ENCODE data around the gene C1S. TPM values are rescaled to one million over a fixed set of nuclear protein-coding genes. Genes with fewer than 3 reads are reported as not detected.
"Not testable (repeated sequence)": the region's sequence is repeated elsewhere in the genome, so short reads cannot be mapped to it uniquely, and the experiment has no call there.

C1S gene
- 3.5 TPM for total RNA-seq (ENCODE audit: unreplicated experiment)
- long read RNA-seq, partial matches to known transcripts, result 0 of 1 reads
- long read RNA-seq, other reads (novel, unspliced or antisense), result 1 of 1 reads

DNA sequence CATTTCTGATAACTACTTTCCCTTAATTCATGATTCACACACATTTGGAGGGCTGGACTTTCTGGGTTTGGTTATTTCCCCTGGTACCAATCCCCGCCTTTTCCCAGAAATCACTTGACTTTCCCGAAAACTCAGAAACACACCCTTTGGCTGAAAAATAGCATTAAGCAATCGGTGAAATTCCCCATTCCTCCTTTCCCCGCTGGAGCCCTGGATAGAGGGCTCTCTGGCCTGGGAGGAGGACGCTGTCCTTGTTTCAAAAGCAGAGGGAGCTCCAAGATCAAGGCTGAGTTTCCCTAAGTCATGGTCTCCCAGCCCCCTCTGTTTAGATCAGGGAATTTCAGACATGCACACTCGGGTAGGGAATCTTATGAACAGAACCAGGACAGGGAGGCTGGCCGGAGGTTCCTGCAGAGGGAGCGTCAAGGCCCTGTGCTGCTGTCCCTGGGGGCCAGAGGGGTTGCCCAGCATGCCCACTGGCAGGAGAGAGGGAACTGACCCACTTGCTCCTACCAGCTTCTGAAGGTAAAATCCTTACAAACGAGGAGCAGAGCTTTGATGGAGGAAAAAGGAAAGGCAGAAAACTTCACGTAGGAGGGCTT, at the start of gene C1S:
Gene C1S (plus strand): TSS at position 366 of the 602 bp plus-strand sequence. CDS start 1,195 bp downstream, outside the sequence.
- DNase-seq, result no peak
- no peaks in the 10 kb centered on the region for H3K9me3 Mint-ChIP-seq (ENCODE audit: unreplicated experiment)
- H3K27me3 Mint-ChIP-seq (ENCODE audit: unreplicated experiment), result peaks cover 4% of the 10 kb centered on the region
- no peaks in the 10 kb centered on the region for H3K36me3 Mint-ChIP-seq (ENCODE audit: unreplicated experiment)
- TF ChIP-seq, protein P1, sequence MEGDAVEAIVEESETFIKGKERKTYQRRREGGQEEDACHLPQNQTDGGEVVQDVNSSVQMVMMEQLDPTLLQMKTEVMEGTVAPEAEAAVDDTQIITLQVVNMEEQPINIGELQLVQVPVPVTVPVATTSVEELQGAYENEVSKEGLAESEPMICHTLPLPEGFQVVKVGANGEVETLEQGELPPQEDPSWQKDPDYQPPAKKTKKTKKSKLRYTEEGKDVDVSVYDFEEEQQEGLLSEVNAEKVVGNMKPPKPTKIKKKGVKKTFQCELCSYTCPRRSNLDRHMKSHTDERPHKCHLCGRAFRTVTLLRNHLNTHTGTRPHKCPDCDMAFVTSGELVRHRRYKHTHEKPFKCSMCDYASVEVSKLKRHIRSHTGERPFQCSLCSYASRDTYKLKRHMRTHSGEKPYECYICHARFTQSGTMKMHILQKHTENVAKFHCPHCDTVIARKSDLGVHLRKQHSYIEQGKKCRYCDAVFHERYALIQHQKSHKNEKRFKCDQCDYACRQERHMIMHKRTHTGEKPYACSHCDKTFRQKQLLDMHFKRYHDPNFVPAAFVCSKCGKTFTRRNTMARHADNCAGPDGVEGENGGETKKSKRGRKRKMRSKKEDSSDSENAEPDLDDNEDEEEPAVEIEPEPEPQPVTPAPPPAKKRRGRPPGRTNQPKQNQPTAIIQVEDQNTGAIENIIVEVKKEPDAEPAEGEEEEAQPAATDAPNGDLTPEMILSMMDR (IDR thresholded peaks at IDR 0.05; ENCODE audit: partially characterized antibody, unreplicated experiment), result no peak
- H3K4me1 Mint-ChIP-seq (ENCODE audit: low read depth, unreplicated experiment), result peaks cover 5% of the 10 kb centered on the region
- H3K4me3 Mint-ChIP-seq (ENCODE audit: unreplicated experiment), result no peak within 1 kb of the TSS
- no peak within 1 kb of the TSS for H3K27ac Mint-ChIP-seq (ENCODE audit: unreplicated experiment)

DNA sequence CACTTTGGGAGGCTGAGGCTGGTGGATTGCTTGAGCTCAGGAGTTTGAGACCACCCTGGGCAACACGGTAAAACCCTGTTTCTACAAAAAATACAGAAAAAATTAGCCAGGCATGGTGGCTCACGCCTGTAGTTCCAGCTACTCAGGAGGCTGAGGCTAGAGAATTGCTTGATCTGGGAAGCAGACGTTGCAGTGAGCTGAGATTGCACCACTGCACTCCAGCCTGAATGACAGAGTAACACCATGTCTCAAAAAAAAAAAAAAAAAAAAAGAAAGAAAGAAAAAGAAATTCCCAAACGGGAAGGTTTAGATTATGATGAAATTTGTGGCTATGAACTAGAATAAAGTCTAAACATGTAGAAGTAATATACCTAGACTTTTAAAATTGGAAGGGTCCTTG, 49.1 kb upstream of the C1S start:
- H3K27me3 Mint-ChIP-seq (ENCODE audit: unreplicated experiment); H3K4me3 Mint-ChIP-seq (ENCODE audit: unreplicated experiment); DNase-seq; H3K9me3 Mint-ChIP-seq (ENCODE audit: unreplicated experiment); H3K4me1 Mint-ChIP-seq (ENCODE audit: low read depth, unreplicated experiment); H3K36me3 Mint-ChIP-seq (ENCODE audit: unreplicated experiment); H3K27ac Mint-ChIP-seq (ENCODE audit: unreplicated experiment): not testable (repeated sequence)

DNA sequence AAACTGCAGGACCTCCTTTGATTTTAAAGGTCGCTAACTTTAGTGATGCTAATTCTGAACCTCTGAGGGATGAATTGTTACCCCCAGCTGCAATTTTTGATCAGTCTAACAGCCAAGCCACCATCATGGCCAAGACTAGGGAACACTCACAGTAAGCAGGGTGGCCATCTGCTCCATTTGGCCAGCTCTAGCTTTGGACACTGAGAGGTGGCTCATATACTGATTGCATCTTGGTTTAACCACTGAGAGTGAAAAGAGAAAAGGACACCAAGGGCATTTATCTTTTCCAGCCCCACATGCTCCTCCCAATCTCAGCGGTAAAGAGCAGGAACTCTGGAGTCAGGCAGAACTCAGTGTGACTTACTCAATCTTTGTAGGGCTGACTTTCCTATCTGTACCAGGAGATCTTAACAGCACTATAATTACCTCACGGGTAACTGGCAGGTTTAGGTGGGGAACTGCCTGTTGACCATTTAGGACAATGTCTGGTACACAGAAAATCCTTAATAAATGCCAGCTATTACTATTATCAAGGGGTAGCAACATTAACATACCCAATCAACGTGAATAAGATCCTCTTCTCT, 48.4 kb upstream of the C1S start:
- Mint-ChIP-seq H3K9me3 (ENCODE audit: unreplicated experiment) (no peaks in the 10 kb centered on the region), H3K4me3 (ENCODE audit: unreplicated experiment) (no peak overlapping the region), H3K27me3 (ENCODE audit: unreplicated experiment) (peaks cover 3% of the 10 kb centered on the region), H3K4me1 (ENCODE audit: low read depth, unreplicated experiment) (peaks cover 8% of the 10 kb centered on the region), H3K36me3 (ENCODE audit: unreplicated experiment) (peaks cover 5% of the 10 kb centered on the region), H3K27ac (ENCODE audit: unreplicated experiment) (no peak overlapping the region)
- TF ChIP-seq, protein P1 (IDR thresholded peaks at IDR 0.05; ENCODE audit: partially characterized antibody, unreplicated experiment), result no peak
- no peak for DNase-seq

DNA sequence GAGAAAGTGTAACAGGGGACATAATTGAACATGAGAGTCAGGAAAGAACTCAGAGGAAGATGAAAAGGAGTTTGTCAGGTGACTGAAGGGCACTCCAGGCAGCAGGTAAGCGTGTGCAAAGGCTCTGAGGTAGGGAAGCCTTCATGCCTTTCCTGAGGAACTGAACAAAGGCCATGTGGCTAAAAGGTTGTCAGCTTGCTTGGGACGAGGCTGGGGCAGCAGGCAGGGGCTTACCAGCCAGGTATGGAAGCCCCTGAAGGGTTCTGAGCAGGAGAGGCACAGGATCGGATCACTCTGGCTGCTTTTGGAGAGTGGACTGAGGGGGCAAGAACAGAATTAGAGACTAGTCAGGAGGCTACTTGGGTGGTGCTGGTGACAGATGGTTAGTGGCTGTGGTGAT, 47.4 kb upstream of the C1S start:
- Mint-ChIP-seq H3K9me3 (ENCODE audit: unreplicated experiment) (no peaks in the 10 kb centered on the region), H3K4me1 (ENCODE audit: low read depth, unreplicated experiment) (peaks cover 12% of the 10 kb centered on the region), H3K27me3 (ENCODE audit: unreplicated experiment) (peaks cover 9% of the 10 kb centered on the region), H3K27ac (ENCODE audit: unreplicated experiment) (peak overlapping the region; percentile 48), H3K36me3 (ENCODE audit: unreplicated experiment) (peaks cover 5% of the 10 kb centered on the region), H3K4me3 (ENCODE audit: unreplicated experiment) (no peak overlapping the region)
- no peak for DNase-seq
- TF ChIP-seq, protein P1 (IDR thresholded peaks at IDR 0.05; ENCODE audit: partially characterized antibody, unreplicated experiment), result no peak

DNA sequence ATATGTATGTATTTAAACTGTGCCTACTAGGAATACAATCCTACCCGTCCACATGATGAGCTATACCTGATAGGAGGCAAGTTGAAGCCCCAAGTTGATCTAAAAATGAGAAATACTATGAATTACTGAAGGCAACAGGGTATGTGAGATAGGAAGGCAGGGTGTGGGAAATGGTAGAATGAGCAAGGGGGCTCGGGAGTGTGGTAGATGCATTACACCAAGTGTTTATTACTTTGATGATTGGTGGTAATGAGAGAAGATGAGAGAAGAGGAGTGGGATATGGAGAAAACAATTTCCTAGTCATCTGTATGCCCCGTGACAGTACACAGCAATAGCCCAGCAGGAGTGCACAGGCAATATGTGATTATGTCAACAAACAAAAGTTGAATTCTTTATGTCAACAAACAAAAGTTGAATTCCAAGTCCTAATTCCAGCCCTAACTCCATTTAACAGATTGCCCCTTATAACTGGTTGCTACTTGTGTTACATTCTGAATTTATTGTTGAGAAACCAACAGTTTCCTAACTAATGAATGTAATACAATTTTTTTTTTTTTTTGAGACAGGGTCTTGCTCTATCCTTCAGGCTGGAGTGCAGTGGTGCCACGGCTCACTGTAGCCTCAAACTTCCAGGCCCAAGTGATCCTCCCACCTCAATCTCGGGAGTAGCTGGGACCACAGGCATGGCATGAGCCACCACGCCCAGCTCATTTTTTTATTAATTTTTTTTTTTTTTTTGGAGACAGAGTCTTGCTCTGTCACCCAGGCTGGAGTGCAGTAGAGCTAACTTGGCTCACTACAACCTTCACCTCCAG, 44.8 kb upstream of the C1S start:
- peak overlapping the region; percentile 12 for H3K4me3 Mint-ChIP-seq (ENCODE audit: unreplicated experiment)
- peaks cover 8% of the 10 kb centered on the region for H3K27me3 Mint-ChIP-seq (ENCODE audit: unreplicated experiment)
- TF ChIP-seq, protein P1 (IDR thresholded peaks at IDR 0.05; ENCODE audit: partially characterized antibody, unreplicated experiment), result no peak
- peaks cover 5% of the 10 kb centered on the region for H3K36me3 Mint-ChIP-seq (ENCODE audit: unreplicated experiment)
- no peak overlapping the region for H3K27ac Mint-ChIP-seq (ENCODE audit: unreplicated experiment)
- no peak for DNase-seq
- H3K9me3 Mint-ChIP-seq (ENCODE audit: unreplicated experiment), result peaks cover 2% of the 10 kb centered on the region
- peaks cover 17% of the 10 kb centered on the region for H3K4me1 Mint-ChIP-seq (ENCODE audit: low read depth, unreplicated experiment)

Data from glutamatergic neuron (in vitro differentiated cells).